Measurements from ENCODE around the gene PRCP.

GRCh38 chr11:82944198-82944597, 44.0 kb upstream of the PRCP start:
- no peak for TF ChIP-seq POLR2AphosphoS5 (IDR thresholded peaks at IDR 0.05; ENCODE audit: low read depth, low read length)
- TF ChIP-seq TAF1 (IDR thresholded peaks at IDR 0.05; ENCODE audit: borderline replicate concordance, low read depth, low read length): no peak
- TF ChIP-seq, protein P1, sequence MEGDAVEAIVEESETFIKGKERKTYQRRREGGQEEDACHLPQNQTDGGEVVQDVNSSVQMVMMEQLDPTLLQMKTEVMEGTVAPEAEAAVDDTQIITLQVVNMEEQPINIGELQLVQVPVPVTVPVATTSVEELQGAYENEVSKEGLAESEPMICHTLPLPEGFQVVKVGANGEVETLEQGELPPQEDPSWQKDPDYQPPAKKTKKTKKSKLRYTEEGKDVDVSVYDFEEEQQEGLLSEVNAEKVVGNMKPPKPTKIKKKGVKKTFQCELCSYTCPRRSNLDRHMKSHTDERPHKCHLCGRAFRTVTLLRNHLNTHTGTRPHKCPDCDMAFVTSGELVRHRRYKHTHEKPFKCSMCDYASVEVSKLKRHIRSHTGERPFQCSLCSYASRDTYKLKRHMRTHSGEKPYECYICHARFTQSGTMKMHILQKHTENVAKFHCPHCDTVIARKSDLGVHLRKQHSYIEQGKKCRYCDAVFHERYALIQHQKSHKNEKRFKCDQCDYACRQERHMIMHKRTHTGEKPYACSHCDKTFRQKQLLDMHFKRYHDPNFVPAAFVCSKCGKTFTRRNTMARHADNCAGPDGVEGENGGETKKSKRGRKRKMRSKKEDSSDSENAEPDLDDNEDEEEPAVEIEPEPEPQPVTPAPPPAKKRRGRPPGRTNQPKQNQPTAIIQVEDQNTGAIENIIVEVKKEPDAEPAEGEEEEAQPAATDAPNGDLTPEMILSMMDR (IDR thresholded peaks at IDR 0.05): no peak
- no peak for TF ChIP-seq EZH2phosphoT487 (IDR thresholded peaks at IDR 0.05; ENCODE audit: borderline replicate concordance, low read depth)
- TF ChIP-seq, protein P2, sequence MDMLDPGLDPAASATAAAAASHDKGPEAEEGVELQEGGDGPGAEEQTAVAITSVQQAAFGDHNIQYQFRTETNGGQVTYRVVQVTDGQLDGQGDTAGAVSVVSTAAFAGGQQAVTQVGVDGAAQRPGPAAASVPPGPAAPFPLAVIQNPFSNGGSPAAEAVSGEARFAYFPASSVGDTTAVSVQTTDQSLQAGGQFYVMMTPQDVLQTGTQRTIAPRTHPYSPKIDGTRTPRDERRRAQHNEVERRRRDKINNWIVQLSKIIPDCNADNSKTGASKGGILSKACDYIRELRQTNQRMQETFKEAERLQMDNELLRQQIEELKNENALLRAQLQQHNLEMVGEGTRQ (IDR thresholded peaks at IDR 0.05; ENCODE audit: borderline replicate concordance, low read depth, low read length): no peak
- no peak for TF ChIP-seq SIN3A (IDR thresholded peaks at IDR 0.05; ENCODE audit: borderline replicate concordance, low read depth, low read length)
- no peak for TF ChIP-seq JUND (IDR thresholded peaks at IDR 0.05)
- no peak for TF ChIP-seq YY1 (IDR thresholded peaks at IDR 0.05; ENCODE audit: low read depth)
- TF ChIP-seq EP300 (IDR thresholded peaks at IDR 0.05; ENCODE audit: borderline replicate concordance in 1 of 2, low read depth in 1 of 2, low read length in 1 of 2): no peak
- no peak for TF ChIP-seq PBX3 (IDR thresholded peaks at IDR 0.05)
- TF ChIP-seq REST (IDR thresholded peaks at IDR 0.05; ENCODE audit: low read depth, low read length): no peak
- TF ChIP-seq RFX5 (IDR thresholded peaks at IDR 0.05; ENCODE audit: low read length): no peak

Measured in SK-N-SH (cell line).